Vagina (tissue), 2 donors: ENCODE results near the gene TBC1D28. TPM values are rescaled to one million over a fixed set of nuclear protein-coding genes. Genes with fewer than 3 reads are reported as not detected.
A peak's percentile ranks its signal among the peaks of the same experiment; 100 is the strongest.
"Not testable (repeated sequence)": the region's sequence is repeated elsewhere in the genome, so short reads cannot be mapped to it uniquely, and the experiment has no call there.

ENCODE experiments used
- DNase-seq, 2 donors: peaks; one replicate each; pipeline ENCODE4 v3.0.0-alpha.2; 2017; ENCODE audit errors: extremely low spot score in 2 of 2
- H3K27ac ChIP-seq: fragments of 200-600 bp; sonication (generic); one replicate; pipeline ENCODE4 v1.5.1; 2019
- H3K27me3 ChIP-seq: fragments of 200-600 bp; sonication (generic); one replicate; pipeline ENCODE4 v1.5.1; 2019
- H3K36me3 ChIP-seq, 2 donors: fragments of 200-600 bp; sonication (generic); one replicate each; pipeline ENCODE4 v1.5.1; 2017 to 2019
- H3K4me1 ChIP-seq: fragments of 200-600 bp; sonication (generic); one replicate; pipeline ENCODE4 v1.5.1; 2019
- H3K4me3 ChIP-seq, 2 donors: fragments of 200-600 bp; sonication (generic); 1 replicate in 1 of 2; 2 replicates in 1 of 2; pipeline ENCODE4 v1.5.1; 2016 to 2019
- H3K9me3 ChIP-seq: fragments of 200-600 bp; sonication (generic); one replicate; pipeline ENCODE4 v1.5.1; 2019
- POLR2AphosphoS5 ChIP-seq, 2 donors: sonication (generic); formaldehyde crosslinking; IDR thresholded peaks; one replicate each; pipeline ENCODE4 v1.9.0; 2017; ENCODE audit warnings: antibody characterized with exemption in 2 of 2, mild to moderate bottlenecking in 2 of 2, low read depth in 1 of 2; ENCODE audit not compliant: insufficient read depth in 1 of 2
- intact Hi-C: fragments of 100-400 bp; cut with DNase I; formaldehyde crosslinking; loops from one replicate; pipeline ENCODE4 v1.15.1; 2023
- total RNA-seq: library from RNA; depleted of rRNA; stranded (reverse); fragments of >200 nt; gene quantifications from one replicate; pipeline ENCODE4 v1.2.3, GENCODE V29; 2016

TBC1D28 gene
- total RNA-seq, result not detected

GRCh38 chr17:18644291-18644690 lies at the start of gene TBC1D28:
Gene TBC1D28, minus strand, starts transcription at chr17:18644391. Its CDS starts 3,039 bp downstream, at chr17:18641352.
- H3K9me3 ChIP-seq, DNase-seq, H3K27ac ChIP-seq, intact Hi-C loops, H3K36me3 ChIP-seq, H3K4me3 ChIP-seq, H3K4me1 ChIP-seq, H3K27me3 ChIP-seq: not testable (repeated sequence)

- H3K9me3 ChIP-seq, H3K27me3 ChIP-seq, H3K4me1 ChIP-seq, intact Hi-C loops, H3K27ac ChIP-seq, H3K36me3 ChIP-seq, DNase-seq: not testable (repeated sequence)
- H3K4me3 ChIP-seq, result peak overlapping the region; percentile 47 to 56
These were observed 38.5 kb upstream of the TBC1D28 start for GRCh38 chr17:18682668-18683067.

- DNase-seq, result peak in 1 of 2 donors; percentile 95
- intact Hi-C loops, result not testable (repeated sequence)
These were observed 37.8 kb upstream of the TBC1D28 start, which contains the start of gene FOXO3B for GRCh38 chr17:18681767-18682571. Gene FOXO3B, minus strand, starts transcription at chr17:18682314. Its CDS starts 663 bp downstream, at chr17:18681651.

GRCh38 chr17:18677381-18677780 lies 33.2 kb upstream of the TBC1D28 start:
- H3K27ac ChIP-seq, DNase-seq, H3K27me3 ChIP-seq, H3K4me3 ChIP-seq, H3K4me1 ChIP-seq, intact Hi-C loops, H3K9me3 ChIP-seq: not testable (repeated sequence)
- peaks cover 0 to 16% of the 10 kb centered on the region in 2 donors for H3K36me3 ChIP-seq

More at GRCh38 chr17:18681767-18682571, 37.8 kb upstream of the TBC1D28 start, which contains the start of gene FOXO3B:
- H3K27me3 ChIP-seq, H3K36me3 ChIP-seq, H3K9me3 ChIP-seq, H3K4me1 ChIP-seq: not testable (repeated sequence)
- peak within 1 kb of the TSS; percentile 59 for H3K27ac ChIP-seq
- TF ChIP-seq POLR2AphosphoS5 (IDR thresholded peaks at IDR 0.05; ENCODE audit: insufficient read depth in 1 of 2, low read depth in 1 of 2), result peak in 1 of 2 donors; percentile 65
- peak within 1 kb of the TSS; percentile 47 to 56 for H3K4me3 ChIP-seq

GRCh38 chr17:18676928-18677327 lies 32.7 kb upstream of the TBC1D28 start:
- H3K27me3 ChIP-seq, H3K4me1 ChIP-seq, H3K9me3 ChIP-seq, H3K4me3 ChIP-seq, DNase-seq, intact Hi-C loops, H3K27ac ChIP-seq: not testable (repeated sequence)
- peaks cover 0 to 20% of the 10 kb centered on the region in 2 donors for H3K36me3 ChIP-seq

- H3K27me3 ChIP-seq, DNase-seq, intact Hi-C loops, H3K9me3 ChIP-seq, H3K27ac ChIP-seq, H3K4me3 ChIP-seq, H3K4me1 ChIP-seq: not testable (repeated sequence)
- H3K36me3 ChIP-seq, result peaks cover 0 to 39% of the 10 kb centered on the region in 2 donors
These were observed 28.4 kb upstream of the TBC1D28 start for GRCh38 chr17:18672395-18673227.

GRCh38 chr17:18668625-18669024 lies 24.4 kb upstream of the TBC1D28 start:
- H3K9me3 ChIP-seq, H3K4me3 ChIP-seq, intact Hi-C loops, DNase-seq, H3K27me3 ChIP-seq, H3K4me1 ChIP-seq, H3K27ac ChIP-seq: not testable (repeated sequence)
- H3K36me3 ChIP-seq, result peaks cover 0 to 25% of the 10 kb centered on the region in 2 donors

GRCh38 chr17:18667535-18667934 lies 23.3 kb upstream of the TBC1D28 start:
- H3K4me3 ChIP-seq, H3K27ac ChIP-seq, intact Hi-C loops, H3K4me1 ChIP-seq, H3K9me3 ChIP-seq, H3K27me3 ChIP-seq, DNase-seq: not testable (repeated sequence)
- peaks cover 0 to 25% of the 10 kb centered on the region in 2 donors for H3K36me3 ChIP-seq

- peaks cover 0 to 14% of the 10 kb centered on the region in 2 donors for H3K36me3 ChIP-seq
- intact Hi-C loops, H3K9me3 ChIP-seq, H3K27me3 ChIP-seq, H3K4me3 ChIP-seq, DNase-seq, H3K4me1 ChIP-seq, H3K27ac ChIP-seq: not testable (repeated sequence)
These were observed 22.1 kb upstream of the TBC1D28 start for GRCh38 chr17:18666326-18666725.

GRCh38 chr17:18661924-18662624 lies 17.9 kb upstream of the TBC1D28 start:
- H3K27me3 ChIP-seq, H3K4me3 ChIP-seq, H3K36me3 ChIP-seq, intact Hi-C loops, H3K9me3 ChIP-seq, H3K4me1 ChIP-seq, H3K27ac ChIP-seq, DNase-seq: not testable (repeated sequence)

- H3K4me3 ChIP-seq, DNase-seq, H3K27me3 ChIP-seq, H3K36me3 ChIP-seq, H3K27ac ChIP-seq, H3K9me3 ChIP-seq, H3K4me1 ChIP-seq, intact Hi-C loops: not testable (repeated sequence)
These were observed 5.9 kb upstream of the TBC1D28 start for GRCh38 chr17:18650094-18650493.

- H3K9me3 ChIP-seq, DNase-seq, H3K4me1 ChIP-seq, H3K27ac ChIP-seq, intact Hi-C loops, H3K36me3 ChIP-seq, H3K4me3 ChIP-seq, H3K27me3 ChIP-seq: not testable (repeated sequence)
These were observed 1.1 kb downstream of the TBC1D28 start for GRCh38 chr17:18643124-18643523.
